ENCODE measurements around the gene STXBP1.

The STXBP1 gene

DNA sequence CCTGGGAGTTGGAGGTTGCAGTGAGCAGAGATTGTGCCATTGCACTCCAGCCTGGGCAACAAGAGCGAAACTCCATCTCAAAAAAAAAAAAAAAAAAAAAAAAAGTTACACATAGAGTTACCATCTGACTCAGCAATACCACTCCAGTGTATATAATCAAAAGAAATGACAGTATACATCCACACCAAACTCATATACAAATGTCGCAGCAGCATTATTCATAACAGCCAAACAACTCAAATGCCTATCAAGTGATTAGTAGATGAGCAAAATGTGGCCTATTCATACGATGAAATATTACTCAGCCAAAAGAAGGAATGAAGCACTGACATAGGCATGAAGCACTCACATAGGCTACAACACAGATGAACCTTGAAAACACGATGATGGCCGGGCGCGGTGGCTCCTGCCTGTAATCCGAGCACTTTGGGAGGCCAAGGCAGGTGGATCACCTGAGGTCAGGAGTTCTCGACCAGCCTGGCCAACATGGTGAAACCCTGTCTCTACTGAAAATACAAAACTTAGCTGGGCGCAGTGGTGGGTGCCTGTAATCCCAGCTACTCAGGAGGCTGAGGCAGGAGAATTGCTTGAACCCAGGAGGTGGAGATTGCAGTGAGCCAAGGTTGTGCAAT is 9.4 kb downstream of the STXBP1 start:
- peak; percentile 19 for DNase-seq

DNA sequence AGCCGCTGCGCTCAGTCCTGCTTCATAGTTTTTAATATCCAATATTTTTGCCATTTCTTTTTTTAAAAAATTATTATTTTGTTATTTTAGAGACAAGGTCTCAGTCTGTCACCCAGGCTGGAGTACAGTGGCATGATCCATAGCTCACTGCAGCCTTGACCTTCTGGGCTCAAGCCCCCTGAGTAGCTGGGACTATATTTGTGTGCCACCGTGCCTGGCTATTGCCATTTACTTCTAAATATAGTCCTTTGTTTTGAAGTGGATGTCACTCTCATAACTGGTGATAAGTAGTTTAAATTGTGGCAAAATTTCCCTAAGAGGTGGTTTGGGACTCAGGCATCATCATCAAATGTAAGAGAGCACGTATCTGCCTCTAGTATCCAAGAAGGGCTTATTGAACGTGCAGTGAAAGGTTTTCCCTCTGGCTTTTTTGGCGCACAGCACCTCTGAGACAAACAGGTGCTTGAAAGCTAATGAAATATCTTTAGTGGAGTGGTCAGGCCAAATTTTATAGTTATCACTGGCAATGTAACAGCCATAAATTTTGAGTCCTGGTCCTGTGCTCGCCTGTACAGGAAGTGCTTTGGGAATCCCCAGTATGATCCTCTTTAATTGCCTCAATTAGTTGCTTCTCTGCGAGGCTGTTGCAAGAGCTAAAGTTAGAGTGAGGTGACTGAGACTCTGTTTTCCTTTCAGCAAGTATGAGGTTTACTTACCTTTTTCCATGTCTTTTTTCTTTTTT is 14.8 kb downstream of the STXBP1 start:
- DNase-seq: no peak

DNA sequence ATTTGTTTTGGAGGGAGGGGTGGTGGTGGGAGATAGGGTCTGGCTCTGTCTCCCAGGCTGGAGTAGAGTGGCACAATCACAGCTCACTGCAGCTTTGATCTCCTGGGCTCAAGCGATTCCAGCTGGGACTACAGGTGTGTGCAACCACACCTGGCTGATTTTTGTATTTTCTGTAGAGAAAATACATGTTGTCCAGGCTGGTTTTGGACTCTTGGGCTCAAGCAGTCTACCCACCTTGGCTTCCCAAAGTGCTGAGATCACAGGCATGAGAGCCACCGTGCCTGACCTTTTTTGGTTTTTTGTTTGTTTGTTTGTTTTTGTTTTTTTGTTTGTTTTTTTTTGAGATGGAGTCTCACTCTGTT is 15.4 kb downstream of the STXBP1 start:
- no peak for DNase-seq

DNA sequence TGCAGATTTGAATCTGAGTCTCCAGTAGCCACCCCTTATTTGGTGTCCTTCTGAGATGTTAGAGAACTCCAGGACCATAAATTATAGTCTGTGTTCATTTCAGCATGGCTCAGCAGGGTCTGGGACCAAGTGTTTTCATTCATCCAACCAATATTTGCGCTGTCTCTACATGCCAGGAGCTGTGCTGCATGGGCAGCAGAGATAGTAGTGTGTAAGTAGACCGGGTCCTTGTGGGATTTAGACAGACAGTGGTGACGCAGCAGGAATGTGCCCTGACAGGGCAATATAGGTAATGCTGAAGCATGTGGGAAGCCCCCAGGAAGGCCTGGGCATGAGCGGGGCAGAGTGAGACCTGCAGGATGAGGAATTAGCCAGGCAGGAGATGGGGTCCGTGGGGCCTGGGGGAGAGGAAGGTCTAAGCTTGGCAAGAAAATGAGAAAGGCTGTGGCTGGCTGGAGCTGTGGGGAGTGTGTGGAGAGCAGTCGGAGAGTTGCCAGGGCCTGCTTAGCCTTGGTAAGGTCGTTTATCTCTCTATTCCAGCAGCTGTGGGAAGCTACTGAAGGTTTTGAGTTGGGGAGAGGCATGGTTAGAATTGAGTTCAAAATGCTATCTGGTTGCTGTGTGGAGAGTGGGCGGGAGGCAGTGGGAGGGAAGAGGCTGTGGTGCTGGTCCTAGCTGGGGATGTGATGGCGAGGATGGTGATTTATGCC is 16.8 kb downstream of the STXBP1 start:
- no peak for DNase-seq

DNA sequence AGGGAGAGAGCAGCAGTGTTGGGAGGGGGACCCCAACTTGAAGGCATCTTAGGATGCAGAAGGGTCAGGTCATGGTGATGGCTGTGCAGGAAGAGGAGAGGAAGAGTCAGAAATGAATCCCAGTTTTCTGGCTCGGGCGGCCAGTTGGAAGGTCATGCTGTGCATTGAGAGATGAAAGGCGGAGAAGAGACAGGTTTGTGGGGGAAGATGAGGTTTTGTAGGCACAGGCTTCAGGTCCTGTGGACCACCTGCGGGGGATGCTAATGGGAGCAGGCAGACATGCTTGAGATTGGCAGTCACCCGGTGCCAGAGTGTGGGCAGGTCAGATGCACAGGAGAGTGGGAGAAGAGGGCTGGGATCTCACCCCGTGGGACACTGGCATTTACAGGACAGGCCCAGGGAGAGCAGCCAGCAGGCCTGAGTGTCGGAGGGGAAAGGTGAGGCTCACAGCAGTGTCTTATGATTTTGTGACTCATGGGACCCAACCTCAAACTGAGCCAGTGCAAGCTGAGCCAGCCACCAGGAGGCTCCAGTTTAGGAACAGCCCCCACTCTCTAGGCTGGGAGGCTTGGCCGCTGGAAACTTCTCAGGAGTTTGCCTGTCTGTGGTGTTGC is 17.5 kb downstream of the STXBP1 start:
- DNase-seq: no peak

DNA sequence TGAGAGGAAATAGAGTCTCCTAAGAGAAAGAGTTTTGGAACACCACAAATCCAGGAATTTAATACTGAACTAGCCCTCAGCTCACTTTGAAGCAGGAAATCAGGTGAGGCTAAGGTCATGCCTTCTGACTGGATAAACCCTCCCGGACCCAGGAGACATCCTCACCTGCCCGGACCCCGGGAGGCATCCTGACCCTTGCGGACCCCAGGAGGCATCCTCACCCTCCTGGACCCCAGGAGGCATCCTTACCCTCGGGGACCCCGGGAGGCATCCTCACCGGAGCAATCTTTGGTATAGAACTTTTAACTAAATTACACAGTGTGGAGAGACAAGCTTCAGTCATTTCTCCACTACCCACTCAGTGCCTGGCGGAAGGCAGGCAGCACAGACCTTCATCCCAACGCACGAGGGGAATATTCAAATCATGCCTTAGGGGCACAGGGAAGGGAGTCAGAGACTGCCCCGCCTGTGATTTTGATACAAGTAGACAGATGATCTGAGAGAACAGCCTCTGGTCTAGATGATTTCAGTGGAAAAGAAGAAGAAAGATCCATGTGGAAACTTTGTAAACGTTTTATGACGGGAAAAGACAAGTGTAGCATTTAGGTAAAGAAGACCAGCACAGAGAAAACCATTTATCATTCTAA is 21.3 kb downstream of the STXBP1 start:
- DNase-seq: no peak

DNA sequence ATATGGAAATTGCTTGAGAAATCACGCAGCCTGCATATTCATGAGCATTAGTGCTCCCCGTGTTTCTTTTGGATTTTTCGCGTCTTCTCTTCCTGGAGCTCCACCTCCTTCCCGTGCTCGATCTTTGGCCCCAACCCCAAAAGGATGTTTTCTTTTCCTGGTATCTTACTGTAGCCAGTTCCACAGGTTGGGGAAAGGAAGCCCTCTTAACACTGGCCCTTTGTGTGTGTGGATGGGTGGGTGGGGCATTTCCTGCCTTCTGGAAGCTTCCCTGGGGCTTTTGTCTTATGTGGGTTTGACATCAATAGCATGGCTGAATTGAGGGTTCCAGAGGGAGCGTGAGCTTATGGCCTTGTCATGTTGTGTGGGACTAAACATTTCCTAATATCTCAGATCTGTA is 21.9 kb downstream of the STXBP1 start:
- DNase-seq: no peak

DNA sequence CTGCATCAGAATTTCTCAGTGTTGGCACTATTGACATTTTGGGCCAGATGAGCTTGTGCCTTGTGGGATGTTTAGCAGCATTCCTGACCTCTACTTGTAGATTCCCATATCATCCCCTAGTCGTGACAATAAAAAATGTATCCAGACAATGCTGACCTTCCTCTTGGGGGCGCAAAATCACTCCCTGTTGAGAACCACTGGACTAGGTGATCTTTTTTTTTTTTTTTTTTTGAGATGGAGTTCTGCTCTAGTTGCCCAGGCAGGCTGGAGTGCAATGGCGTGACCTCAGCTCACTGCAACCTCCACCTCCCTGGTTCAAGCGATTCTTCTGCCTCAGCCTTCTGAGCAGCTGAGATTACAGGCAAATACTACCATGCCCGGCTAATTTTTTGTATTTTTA is 22.6 kb downstream of the STXBP1 start:
- no peak for DNase-seq

DNA sequence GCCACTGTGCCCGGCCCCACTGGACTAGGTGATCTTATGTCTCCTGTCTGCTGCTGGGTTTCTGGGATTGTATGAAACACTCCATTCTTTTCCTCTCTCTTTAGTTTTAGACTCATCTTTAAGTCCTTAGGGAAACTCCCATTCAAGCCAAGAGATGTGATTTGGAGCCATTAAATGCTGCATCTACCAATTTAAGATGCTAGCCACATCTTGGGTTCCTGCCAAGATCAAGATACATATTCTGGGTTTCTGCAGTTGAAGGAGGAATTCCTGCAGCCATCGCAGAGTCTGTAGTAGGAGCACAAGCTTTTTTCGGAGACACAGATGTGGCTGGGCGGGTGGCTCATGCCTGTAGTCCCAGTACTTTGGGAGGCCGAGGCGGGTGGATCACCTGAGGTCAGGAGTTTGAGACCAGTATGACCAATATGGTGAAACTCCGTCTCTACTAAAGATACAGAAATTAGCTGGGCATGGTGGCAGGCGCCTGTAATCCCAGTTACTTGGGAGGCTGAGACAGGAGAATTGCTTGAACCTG is 23.2 kb downstream of the STXBP1 start:
- DNase-seq: no peak

DNA sequence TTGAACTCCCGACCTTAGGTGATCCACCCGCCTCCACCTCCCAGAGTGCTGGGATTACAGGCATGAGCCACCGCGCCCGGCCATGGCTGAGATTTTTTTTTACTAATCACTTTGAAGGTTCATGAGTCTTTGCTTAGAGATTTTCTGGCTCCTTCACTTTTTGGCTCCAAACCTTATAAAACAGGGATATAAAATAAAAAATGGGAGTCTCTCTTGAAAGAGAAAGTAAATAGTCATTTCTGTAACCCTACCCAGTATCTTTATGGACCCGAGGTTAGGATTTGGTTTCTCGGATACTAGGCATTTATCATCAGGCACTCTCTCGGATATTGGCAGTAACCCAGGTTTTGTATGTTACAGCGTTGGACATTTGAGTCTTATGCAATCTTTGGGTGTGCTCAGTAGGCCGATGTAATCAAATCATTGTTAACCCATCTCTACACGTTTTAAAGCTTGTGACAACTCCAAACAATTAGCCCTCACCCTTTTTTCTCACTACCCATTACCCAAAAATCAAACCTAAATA is 25.3 kb downstream of the STXBP1 start:
- peak; percentile 41 for DNase-seq

DNA sequence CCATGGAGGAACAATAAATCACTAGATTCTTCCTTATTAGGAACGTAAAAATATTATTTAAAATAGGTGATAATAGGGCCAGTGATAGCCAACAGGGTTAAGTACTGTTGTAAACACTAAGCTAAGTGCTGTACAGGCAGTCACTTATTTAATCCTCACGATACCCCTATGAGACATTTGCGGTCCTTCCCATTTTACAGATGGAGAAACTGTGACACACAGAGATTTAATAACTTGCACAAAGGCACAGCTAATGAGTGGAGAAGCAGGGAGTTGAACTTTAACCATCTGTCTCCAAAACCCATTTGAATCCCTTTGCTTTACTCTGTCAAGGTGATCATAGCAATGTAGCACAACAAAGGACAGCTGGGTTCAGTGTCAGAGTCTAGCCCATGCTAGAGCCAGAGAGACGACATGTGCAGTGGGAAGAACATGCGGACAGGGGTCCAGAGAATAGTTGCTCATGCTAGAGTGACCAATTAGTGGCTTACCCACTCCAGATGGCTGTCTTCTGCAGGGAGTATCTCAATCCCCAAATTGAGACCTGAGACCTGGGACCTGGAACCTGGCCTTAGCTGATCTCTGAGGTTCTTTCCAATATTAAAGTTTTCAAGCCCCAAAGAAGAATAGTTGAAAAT is 28.9 kb downstream of the STXBP1 start:
- DNase-seq: no peak

DNA sequence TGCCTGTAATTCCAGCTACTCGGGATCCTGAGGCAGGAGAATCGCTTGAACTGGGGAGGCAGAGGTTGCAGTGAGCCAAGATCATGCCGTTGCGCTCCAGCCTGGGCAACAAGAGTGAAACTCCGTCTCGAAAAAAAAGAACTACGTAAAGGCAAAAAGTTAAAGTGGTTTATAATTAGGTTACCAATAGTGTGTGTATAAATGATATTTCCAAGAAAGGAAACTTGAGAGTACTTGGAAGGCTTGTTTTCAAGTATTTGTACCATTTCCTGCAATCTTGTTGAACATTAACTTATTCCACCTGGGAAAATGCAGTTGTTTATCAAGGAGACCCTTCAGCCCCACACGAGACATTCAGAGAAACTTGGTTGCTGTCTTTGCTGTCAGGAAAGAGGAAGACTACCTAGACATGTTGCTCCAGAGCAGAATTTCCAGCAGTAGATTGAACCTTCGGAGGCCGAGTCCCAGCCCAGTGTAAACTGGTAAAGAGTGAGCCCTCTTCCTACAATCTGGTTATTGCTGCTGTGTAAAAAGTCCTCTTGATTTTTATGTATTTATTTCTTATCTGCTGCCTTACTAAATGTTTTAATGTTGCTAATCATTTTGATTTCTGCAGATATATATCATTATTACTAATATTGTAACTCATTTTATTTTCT is 30.1 kb downstream of the STXBP1 start:
- DNase-seq: no peak

DNA sequence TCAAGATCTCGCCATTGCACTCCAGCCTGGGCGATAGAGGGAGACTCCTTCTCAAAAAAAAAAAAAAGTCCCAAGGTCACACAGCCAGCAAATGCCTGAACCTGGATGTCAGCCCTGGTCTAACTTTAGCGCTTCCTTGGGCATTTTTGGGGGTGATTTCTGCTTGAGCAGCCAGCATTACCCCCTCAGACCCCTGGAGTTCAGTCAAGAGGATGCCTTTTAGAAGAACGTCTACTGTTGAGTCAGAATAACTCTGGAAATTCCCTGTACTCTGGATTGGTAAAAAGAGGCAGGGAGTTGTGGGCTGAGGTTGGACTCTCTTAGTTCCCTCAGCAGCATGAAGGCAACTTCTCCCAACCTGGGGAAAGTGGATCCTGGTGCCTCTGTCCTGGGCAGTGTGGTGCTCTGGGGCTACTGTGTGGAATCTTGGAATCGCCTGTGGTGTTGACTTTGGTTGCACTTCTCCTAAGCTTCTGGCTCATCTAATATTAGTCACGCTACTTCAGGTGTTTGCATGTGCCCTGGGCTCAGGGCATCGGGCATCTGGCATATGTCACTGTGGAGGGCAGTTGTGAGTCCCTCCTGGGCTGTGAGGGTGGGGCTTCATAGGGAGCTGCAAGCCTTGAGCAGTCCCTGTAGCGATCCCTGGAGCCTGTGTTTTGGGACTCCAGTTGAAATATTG is 32.2 kb downstream of the STXBP1 start:
- DNase-seq: no peak

DNA sequence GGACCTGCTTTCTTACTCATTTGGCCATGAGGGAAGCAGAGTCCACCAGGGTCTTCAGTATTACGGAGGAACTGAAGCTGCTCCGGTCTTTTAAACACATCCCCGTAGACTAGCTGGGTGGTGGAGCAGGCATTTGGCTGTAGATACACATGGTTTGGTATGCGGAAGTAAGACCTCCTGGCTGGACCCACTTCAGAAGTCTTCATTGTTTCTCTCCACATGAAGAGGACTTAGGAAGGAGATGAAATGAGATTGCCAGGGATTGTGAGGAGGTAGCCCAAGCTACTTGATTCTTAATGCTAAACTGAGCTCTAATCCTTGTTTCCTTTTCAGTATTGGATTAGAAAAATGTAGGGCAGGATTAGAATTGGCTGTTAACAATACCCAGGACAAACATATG is 32.9 kb downstream of the STXBP1 start:
- DNase-seq: peak; percentile 26

DNA sequence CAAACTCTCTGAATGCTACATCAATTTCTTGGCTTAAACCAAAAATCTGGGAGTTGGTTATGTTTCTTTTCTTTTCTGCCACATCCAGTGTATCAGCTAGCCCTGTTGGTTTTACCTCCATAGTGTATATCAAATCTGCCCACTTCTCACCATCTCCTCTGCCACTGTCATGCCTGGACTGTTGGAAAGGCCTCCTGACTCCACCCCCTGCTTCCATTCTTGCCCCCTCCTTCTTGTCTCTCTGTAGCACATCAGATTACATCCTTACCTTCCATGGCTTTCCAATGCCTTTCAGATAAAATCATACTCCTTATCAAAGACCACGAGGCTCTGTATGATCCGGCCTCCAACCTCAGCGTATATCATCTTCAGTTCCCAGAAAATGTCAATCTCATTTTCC is 35.4 kb downstream of the STXBP1 start:
- DNase-seq: no peak

DNA sequence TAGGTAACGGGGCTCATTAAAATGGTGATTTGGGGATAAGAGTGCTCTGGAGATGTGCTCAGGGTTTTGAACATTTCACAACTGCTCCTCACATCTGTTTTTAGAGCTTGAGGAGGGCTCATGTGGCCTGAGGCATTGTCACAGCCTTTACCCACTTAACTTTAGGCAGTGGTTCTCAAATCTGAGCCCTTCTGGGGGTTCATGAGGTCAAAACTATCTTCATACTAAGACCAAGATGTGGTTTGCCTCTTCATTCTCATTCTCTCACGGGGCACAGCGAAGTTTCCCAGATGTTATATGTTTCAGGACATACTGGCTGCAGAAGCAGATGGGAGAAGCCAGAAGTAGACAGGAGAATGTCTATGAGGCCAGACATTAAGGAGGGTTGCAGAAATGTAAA is 38.4 kb downstream of the STXBP1 start:
- DNase-seq: no peak

DNA sequence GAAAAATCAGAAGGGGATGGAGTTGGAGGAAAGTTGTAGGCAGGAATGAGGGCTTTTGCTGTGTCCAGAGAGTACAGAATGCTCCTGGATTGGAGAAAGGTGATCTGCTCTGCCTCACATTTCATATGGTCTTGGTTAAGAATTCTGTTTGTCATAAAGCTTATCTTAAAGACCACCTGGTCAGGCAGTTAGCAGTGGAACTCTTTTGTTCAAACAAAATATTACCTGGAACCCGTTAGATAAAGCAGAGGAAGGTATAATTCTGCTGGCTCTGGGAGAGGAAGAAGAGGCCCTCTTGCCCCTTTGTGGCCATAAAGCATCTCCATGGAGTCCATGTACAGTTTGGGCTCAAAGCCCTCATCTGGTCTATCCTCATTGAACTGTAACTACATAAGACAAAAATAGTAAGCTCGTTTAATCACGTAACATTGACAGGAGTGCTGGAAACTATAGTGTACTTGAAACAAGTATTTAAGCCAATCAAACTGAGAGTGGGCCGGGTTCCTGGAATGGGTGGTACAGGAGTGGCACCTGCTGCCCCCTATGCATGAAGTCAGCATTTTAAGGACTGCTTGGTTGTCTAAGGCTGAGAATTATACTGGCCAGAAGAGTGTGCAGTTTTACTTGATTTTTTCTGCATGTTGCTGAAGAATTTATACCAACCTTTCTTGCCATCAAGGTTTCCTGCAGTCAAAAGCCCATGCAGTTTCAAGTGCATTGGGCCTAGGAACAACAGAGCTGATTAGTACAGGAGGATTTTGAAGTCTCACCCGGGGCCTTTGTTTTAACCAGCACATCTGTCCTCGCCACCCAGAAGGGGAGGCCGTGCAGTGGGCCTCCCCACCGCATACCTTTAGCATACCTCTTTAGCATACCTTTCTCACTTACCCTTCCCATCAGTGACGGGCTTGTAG is 39.9 kb downstream of the STXBP1 start:
- no peak for DNase-seq

DNA sequence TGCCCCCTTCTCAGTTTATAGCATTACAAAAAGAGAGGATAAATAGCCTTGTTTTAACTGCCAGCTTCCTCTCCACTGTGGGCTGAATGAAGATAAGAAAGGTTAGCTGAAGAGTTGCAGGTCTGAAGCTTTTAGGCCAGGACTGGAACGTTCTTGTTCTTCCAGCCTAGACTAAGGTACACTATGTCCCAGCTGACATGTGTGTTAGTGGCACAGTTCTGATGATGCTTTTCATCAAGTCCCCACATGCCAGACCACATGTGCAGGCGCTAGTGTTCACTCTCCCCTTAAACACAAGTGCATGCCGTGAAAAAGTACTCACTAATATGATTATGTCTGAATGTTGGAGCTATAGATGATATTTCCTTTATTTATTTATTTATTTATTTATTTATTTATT is 40.7 kb downstream of the STXBP1 start:
- DNase-seq: no peak

DNA sequence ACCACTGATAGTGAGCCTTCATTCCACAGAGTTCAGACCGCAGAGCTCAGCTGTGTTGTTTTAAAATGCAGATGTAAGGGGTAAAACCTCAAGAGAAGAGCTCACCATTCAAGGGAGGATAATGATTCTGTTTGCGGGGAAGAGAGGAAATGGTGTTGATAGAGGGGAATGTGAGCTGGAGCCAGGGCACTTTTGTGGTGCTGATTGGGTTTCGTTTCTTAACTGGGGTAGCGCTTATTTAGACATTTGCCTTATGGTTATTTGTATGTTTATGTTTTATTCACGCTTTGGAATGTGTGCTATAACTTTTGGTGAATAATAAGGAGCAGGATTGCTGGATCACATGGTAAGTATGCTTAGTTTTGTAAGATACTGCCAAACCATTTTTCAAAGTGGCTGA is 42.5 kb downstream of the STXBP1 start:
- DNase-seq: peak; percentile 28

DNA sequence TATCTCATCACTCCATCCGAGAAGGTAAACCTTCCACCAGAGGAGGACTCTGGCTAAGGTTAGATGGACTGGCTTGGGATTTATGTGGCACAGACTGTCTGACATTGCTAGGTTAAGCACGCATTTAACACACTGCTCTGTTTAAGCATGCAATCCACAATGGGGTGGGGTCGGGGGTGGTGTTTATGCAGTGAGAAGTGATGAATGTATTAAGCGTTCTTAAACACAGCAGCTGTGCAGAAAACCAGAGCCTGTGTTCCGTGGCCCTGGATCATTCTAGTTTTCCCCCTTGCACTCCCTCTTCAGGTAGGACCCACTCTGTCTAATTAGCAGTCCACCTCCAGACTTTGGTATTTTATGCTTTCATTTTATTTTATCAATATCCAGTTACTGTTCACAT is 46.4 kb downstream of the STXBP1 start:
- no peak for DNase-seq

Measured in fibroblast of skin of back (primary cell).